RCC 7860 (cell line): Measurements from ENCODE around the gene PSMB7.

ENCODE experiments used
- DNase-seq: peaks from one replicate; pipeline ENCODE4 v3.0.0-alpha.2; 2015; ENCODE audit warnings: low spot score
- FAIRE-seq: peaks from 2 replicates; lab custom pipeline; 2012; peaks lifted over from hg19 to GRCh38; lab: Jason Lieb, UNC

The PSMB7 gene

DNA sequence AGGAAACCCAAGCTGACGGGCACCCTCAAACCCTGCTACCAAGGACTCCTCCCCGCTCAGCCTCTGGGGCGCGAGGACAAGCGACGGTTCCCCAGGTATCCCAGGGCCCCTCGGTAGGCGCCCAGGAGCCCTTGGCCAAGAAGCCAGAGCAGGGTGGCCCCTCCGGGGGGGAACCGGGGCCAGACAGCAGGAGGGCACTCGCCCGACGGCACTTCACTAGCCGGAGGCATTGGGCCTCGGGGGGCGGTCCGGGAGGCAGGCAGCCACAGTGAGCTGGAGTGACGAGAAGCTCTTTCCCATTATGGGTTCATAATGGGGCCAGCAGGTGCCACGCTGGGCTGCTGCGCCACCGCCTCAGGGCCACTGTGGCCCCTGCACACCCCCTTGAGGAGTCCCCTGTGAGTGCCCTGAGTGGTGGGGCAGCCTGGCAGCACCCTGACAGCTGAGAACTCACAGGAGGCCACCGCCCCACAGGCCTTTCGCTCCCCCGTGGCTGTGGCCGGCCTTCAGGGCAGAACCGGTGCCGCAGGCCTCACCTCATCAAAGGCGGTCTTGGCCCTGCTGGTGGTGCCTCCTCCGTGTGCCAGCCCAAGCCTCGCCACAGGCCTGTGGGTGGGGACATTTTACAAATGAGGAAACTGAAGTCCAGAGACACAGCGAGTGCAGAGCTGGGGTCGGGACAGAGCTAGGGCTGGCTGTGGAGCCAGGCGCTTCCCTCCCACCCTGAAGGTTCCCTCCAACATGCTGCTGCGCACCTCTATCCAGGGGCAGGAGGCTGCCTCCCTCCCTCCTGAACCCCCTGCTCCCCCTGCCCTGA, 68.7 kb downstream of the PSMB7 start:
- FAIRE-seq (no peak), DNase-seq (no peak)

DNA sequence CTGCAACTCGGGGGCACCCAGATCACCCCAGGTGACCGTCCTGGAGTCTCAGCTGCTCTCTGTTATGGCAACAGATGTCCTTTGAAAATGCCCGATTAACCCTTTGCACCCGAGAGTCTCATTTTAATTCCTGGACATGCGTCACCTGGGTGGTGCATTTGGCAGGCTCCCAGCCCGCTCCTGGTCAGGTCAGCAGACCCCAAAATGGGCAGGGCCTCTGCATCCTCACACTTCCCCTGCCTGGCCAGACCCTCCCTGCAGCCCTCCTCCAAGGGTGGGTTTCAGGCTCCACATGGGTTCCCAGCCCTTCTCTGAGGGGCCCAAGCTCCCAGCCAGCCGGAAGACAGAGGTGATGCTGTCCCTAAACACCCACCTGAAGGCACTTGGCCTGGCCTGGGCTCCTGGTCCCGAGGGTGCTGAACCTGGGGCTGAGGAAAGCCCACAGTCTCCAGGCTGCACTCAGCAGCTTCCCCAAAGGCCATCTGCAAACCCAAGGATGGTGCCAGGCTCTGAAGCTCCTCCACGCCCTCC, 69.4 kb downstream of the PSMB7 start:
- FAIRE-seq (no peak), DNase-seq (no peak)

DNA sequence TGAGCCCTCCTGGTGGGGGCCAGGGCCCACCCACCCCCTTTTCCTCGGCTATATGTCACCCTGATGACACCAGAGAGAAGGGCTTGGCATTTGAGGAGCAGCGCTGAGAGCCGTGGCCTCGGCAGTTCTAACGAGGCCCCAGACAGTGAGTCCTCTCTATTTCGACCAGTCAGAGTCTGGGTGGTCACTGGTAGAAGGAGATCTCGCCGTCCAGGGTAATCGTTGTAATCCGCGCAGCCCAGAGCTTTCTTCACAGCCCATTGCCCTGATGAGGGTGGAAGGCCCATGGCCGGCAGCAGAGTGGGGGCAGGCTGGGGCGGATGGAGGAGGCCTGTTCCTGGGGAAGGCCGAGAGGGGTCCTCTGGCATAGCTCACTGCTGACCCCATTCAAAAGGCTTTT, 70.2 kb downstream of the PSMB7 start:
- no peak for DNase-seq
- no peak for FAIRE-seq

DNA sequence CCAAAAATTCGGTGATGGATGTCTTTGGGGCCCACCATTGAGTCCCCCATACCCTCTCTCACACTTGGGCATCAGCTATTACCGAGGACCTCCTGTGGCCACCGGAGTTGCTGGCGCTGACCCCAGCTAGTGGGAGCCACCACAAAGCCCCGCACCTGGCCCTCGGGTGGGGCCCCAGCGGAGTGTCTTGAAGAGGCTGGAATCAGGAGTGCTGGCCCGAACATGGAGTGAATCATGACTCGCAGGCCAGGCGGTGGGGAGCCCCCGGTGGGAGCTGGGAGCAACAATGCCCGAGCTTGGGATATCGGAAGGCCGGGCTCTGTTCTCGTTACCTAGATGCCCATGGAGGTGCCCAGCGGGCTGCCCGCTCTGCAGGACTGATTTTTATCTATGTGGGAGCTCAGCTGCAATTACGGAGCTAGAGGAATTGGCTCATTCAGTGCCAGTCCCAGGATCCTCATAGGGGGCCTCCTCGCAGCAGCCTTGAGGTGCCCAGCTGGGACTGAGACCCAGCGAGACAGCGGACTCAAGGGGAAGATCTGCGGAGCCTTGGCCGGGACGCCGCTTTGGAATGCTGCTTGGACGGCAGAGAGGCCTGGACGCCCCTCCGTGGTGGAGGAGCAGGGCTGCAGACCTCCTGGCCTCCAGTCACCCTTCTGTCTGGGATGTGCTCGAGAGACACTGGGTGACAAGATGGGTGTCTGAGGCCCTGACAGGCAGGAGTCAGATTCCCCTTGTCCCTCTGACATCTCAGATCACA, 70.8 kb downstream of the PSMB7 start:
- DNase-seq (no peak), FAIRE-seq (no peak)

DNA sequence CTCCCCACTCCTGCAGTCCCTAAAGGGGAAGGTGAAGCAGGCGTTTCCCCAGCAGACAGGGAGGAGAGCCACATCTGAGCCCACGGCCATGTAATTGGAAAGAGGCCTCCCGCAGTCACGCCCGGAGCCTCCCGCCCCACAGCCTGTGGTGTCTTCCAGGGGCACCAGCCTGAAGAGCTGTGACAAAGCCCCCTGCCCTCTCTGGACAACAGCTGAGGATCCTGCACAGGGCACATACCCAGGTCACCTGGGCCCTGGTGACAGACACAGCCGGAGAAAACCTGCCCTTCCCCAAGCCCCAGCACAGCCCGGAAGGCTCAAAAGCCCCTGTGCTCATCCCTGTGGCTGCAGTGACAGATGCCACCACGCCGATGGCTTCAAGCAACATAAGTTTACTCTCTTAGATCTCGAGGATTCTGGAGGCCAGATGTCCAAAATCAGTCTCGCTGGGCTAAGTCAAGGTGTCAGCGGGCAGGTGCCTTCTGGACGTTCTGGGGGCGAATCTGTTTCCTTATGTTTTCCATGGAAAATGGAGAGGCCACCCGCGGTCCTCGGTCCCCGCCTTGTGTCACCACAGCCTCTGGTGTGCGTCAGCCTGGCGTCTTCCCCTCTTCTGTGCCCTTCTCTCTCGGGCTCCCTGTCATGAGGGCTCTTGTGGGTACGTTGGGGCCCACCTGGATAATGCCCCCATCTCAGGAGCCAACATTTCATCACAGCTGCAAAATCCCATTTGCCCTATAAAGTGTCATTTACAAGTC, 71.5 kb downstream of the PSMB7 start:
- no peak for DNase-seq
- FAIRE-seq: no peak

DNA sequence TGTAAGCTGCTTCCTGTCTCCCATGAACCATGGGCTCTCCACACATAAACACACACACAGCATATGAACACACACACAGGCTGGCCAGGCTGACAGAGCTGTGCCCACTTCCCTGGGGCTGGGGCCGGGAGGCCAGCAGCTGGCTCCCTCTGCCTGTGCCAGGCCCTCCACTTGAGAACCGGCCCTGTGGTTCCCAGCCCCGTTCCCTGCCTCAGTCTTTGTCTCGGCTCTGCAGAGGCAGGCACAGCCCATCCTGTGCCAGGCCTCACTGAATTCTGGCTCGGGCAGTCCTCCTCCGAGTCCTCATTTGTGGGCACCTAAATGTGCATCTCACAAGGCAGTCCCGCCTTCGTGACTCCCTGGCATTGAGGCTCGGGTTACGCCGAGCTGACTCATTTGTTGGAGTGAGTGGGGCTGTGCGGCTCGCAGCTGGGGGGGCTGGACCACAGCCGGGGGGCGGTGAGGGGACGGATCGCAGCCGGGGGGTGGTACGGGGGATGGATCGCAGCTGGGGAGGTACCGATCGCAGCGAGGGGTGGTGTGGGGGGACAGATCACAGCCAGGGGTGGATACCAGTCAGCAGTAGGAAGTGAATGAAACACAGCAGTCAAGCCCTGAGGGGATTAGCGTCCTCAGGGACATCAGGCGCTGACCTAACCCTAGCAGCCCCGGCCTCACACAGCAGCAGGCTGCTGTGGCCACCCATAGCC, 72.3 kb downstream of the PSMB7 start:
- FAIRE-seq: no peak

DNA sequence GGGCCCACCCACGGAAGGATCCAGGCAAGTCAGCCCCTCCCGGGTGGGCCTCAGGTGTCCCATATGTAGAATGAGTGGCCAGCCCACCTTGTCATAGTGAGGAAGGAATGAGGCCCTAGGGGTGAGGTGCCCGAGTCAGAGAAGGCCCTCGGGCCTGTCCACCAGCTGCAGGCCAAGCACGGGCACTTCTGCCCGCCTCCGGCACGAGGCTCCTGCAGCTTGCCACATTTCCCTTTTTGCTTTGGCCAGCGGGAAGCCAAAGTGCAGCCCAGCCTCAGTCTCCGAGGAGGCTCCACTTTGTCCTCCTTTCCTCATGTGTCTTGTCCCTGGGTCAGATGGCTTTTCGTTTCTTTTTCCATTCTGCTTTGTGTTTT, 72.9 kb downstream of the PSMB7 start:
- FAIRE-seq (no peak), DNase-seq (no peak)

More for the DNA sequence above, 72.3 kb downstream of the PSMB7 start:
- peak; percentile 42 for DNase-seq

DNA sequence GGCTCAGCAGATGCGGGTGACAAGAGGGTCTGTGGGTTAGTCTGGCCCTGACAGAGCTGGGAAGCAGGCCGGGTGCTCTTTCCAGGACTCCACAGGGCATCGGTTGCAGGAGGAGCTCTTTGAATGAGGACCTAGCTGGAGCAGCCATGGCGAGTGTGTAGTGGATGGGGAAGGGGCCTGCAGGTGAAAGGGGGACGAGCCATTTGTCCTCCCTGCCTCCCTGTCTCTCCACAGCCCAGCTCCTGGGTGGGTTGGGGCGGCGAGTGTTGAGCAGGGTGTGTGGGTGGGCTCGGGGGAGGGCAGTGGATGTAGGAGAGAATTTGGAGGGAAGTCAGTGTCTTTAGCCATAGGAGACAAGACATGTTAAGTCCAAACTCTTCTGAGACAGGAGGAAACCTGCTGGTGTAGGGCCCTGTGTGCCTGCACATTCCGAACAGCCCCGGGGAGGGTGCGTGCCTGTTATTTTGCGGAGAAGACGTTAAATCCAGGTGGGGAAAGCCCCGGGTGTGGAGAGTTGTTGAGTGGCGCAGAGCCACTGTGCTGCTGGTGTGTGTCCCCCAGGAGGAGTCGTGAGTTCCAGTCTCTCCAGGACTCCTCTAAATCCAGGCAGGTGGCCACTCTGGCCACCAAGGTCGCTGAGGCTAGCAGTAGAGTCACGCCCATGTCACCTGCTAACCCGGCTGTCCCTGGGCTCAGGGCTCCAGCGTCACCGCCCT, 73.6 kb downstream of the PSMB7 start:
- DNase-seq (no peak), FAIRE-seq (no peak)

DNA sequence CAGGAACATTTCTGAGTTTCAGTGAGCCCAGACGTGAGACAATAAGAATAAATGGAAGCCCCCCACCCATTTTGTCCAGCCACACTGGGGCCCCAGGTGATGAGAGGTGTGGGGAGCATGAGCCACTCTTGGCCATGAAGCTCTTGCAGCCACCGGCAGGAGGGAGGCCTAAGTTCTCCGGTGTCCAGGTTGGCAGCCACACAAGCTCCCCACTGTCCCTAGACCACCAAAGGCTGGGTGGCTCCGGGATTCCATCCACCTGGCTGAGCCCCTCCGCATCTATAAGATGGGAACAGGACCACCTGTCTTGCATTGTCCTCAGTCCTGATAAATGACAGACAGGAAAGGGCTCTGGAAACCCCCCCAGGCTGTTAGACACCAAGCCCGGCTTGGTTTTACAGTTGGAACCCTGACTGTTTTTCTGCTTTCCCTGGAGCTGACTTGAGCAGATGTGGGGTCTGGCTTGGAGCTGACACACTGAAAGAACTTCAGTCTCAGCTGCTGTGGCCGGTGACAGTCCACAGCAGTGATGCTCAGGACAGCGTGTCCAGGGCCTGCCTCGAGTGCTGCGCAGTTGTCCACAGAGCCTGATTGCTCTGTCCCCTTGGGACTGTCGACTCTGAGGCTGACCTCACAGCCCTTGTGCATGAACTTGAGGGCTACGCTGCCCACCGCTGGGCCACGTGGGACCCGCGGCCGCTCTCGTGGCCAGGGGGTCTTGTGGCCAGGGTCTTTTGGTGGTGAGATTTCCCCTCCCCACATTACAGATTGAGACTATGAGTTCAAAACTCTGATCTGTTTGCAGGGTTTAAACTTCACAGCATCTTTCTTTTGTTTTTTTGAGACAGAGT, 74.8 kb downstream of the PSMB7 start:
- FAIRE-seq: no peak

DNA sequence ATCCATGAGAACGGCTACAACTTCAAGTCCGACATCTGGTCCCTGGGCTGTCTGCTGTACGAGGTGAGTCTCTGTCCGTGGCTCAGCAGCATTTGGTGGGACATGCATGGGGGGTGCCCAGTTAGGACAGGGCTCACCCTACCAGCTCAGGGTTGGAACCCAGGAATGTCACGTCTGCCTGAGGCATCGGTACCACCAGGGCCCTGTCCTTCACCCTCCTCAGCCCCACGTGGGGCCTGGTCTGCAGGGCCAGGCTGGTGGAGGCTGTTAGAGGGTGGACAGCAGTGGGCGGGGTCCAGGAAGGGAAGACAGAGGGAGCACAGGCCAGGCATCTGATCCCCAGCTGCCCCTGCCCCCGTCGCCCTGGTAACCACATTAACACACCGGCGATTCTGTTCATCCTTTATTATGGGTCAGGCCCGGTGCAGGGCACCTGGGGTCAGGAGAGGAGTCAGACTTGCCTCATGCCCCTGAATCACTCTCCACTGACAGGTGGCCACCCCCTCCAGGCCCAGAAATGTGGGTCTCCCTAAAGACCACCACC, 75.6 kb downstream of the PSMB7 start:
- DNase-seq (no peak), FAIRE-seq (no peak)

More for the DNA sequence above, 74.8 kb downstream of the PSMB7 start:
- no peak for DNase-seq

DNA sequence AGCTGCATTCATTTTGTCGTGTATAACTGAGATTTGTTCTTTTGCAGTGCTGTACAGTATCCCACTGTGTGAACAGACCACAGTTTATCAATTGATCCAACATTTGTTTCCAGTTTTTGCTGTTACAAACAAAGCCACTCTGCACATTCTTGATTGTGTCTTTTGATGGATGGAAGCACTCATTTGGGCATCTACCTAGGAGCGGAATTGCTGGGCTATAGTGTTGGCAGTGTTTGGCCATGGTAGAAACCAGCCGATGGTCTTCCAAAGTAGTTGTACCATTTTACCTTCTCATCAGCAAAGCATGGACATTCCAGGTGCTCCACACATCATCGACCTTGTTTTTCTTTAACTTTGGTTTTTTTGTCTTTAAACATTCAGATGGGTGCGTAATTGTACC, 77.7 kb downstream of the PSMB7 start:
- DNase-seq (no peak), FAIRE-seq (no peak)

DNA sequence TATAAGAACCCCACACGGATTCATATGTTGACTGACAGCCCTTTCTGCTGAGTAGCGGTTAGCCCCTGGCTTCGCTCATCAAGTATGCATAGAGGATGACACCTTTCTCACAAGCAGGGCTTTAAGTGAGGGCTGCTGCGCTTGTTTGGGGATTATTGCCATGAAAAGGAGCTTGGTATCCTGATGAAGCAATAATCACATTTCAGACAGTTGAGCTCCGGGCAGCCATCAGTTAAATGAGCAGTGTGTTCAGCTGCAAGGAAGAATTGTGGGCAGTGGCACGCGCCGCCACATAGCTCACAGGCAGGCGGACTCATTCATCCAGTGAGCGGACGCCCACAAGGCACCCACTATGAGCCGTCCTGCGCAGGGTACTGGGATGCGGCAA, 79.9 kb downstream of the PSMB7 start:
- DNase-seq (no peak), FAIRE-seq (no peak)

DNA sequence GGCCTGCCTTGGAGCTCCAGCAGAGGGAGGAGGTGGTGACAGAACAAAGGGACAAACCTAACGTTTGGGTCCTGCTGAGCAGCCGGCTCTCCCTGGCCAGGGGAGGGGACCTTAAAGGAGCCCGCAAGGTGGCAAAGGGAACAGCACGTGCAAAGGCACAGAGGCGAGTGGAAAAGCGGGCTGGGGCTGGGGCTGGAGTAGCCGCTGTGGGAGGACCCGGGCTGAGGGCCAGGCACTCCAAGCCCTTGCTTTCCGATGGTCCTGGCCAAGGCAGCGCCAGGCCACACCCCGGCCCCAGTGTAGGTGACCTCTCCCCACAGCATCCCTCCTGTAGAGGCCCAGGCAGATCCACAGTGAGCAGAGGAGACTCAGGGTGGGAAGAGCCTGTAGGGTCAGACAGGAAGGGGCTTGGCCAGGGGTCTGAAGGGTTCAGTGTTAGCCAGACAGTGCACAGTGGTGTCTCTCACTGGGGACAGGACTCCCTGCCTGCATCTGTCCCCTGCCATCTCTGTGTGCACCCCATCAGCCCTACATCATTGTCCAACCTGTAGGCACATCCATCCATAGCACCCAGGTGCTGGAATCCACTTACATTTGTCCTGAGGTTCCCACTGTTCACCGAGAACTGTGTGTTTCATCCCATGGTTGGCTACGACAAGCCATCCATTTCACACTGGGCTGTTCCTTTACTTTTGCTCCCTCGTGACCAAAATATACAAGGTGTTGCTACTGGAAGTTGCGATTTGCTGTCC, 80.5 kb downstream of the PSMB7 start:
- no peak for FAIRE-seq
- no peak for DNase-seq

DNA sequence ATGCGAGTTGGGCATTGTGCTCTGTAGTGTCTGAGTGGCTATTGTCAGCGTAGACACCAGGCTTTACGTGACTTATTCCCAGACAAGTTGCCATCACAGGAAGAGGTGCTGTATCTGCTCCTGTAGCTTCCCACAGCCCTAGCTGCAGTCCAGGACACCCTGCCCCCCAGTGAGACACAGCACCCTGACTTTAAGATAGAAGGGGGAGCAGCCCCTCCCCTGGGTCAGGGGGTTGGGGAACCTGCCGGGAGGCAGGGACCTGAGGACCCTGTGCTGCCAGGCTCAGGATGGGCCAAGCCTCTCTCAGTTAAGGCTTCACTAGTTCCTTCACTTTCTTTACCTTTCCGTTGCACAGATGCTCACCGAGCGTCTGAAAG, 82.1 kb downstream of the PSMB7 start:
- FAIRE-seq (no peak), DNase-seq (no peak)

DNA sequence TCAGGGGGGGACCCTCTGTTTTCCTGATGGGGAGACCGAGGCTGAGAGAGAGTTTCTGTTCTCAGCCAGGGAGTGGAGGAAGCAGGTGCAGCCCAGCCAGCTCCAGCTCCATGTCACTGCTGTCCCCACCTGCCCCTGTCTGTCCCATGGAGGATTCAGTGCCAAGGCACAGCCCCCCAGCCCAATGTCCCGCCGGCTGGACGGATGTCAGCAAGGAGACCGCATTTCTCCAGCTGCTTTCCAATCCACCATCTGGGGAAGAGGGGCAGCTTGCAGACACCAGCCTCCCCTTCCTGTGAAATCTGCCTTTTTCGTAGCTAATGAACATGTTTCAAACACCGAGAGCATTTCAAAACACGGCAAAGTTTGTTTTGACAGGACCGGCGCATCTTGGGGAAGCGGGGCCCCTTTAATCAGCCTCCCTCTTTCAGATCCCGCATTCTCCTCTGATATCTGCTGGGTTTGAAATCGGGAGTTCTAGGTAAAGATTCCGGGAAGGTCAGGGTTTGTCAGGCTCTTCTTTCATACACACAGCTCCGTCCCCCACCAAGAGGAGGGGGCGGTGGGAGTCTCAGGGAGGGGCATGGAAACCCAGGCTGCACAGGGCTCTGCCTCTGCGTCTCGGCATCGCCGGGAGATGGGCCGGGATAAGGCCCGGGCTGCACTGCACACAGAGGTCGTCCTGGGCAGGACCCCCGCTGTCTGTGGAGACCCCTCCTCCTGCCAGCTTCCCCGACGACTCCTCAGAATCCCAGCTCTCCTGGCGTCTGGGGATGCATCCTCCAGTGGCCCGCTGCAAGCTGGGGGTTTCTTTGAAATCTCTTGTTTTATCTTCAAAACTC, 82.7 kb downstream of the PSMB7 start:
- DNase-seq: no peak
- no peak for FAIRE-seq

DNA sequence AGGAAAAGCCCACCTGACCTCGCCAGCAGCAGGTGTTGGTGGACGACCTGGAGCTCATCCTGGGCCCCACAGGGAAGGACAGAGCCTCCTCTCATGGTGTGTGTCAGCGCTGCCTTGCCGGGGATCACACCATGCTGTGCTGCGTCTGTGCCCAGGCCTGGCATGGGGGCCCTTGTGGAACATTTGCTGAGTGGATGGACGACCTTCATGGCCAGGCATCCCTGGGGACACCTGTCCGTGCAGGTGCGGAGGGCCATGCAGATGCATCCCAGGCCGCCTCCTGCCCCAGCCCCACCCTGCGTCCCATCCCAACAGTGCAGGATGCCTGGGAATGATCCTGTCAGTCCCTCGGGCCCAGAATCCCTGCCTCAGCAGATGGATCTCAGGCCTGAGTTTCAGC, 83.7 kb downstream of the PSMB7 start:
- no peak for DNase-seq
- no peak for FAIRE-seq

DNA sequence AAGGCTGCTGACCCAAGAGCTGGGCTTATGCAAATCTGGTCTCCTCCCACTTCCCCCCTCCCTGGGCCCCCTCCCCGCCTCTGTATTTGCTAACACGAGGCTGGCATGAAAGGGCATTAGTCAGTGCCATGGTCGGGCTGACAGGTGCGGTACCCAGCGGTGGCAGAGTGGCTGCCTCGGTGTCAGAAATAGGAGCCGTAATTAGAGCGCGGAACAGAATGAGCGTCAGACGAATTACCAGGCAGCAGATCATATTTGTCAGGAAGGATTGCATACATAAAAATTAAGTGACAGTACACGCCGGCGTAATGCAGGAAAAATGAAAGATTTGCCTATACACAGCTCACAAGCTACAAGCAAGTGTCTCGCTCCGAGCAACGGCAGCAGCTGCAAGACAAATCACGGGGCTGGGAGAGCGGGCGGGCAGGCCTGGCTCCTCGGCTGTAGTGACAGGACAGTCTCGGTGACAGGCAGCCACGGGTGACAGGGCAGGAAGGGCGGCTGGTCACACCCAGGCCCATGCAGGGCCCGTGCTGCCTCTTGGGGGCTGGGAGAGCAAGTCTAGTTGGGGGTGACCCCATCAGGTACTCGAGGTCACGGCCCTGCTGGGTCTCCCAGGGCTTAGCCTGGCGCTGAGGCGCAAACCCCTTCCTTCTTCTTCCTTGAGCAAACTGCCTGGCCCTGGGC, 85.1 kb downstream of the PSMB7 start:
- no peak for DNase-seq
- FAIRE-seq: no peak
